ENCODE results near the gene SLC30A1.

Gene SLC30A1

DNA sequence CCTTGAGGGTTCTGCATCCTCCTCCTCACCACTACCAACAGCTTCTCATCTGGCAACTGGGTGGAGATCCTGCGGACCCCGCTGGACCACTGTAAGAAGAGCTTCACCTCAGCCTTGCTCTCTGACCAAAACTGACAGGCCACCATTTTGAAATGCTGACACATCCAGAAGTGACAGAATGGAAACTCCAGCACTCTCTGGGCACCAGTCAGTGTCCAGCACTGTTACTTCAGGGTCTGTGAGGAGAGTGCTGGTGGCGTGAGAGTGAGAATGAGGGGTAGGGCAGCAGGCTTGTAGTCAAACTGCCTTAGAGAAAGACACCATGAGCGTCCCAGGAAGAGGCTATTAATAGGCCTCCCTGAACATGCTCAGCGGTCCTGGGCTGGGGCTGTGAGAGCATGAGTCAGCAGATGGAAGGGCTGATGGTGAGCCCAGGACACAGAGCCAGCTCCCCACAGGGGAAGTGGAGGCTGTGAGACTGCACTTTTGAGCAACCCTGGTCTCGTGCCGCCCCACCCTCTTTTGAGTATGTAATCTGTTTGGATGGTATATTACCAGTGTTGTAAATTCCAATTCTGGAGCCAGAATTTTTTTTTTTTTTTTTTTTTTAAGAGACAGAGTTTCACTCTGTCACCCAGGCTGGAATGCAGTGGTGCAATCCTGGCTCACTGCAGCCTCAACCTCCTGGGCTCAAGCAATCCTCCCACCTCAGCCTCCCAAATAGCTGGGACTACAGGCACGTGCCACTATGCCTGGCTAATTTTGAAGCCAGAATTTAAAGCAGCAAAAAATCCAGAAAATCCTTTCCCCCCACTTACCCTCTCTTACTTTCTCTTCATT, 34.4 kb upstream of the SLC30A1 start:
- DNase-seq (ENCODE audit: low read depth in 2 of 2), result peak; percentile 94 to 98
- no peak overlapping the region for H3K4me3 ChIP-seq (replicated peaks in 1 of 2; ENCODE audit: low read depth in 2 of 2, low read length in 2 of 2)
- TF ChIP-seq, protein P1, sequence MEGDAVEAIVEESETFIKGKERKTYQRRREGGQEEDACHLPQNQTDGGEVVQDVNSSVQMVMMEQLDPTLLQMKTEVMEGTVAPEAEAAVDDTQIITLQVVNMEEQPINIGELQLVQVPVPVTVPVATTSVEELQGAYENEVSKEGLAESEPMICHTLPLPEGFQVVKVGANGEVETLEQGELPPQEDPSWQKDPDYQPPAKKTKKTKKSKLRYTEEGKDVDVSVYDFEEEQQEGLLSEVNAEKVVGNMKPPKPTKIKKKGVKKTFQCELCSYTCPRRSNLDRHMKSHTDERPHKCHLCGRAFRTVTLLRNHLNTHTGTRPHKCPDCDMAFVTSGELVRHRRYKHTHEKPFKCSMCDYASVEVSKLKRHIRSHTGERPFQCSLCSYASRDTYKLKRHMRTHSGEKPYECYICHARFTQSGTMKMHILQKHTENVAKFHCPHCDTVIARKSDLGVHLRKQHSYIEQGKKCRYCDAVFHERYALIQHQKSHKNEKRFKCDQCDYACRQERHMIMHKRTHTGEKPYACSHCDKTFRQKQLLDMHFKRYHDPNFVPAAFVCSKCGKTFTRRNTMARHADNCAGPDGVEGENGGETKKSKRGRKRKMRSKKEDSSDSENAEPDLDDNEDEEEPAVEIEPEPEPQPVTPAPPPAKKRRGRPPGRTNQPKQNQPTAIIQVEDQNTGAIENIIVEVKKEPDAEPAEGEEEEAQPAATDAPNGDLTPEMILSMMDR (IDR thresholded peaks at IDR 0.05; ENCODE audit: low read depth, low read length), result no peak

DNA sequence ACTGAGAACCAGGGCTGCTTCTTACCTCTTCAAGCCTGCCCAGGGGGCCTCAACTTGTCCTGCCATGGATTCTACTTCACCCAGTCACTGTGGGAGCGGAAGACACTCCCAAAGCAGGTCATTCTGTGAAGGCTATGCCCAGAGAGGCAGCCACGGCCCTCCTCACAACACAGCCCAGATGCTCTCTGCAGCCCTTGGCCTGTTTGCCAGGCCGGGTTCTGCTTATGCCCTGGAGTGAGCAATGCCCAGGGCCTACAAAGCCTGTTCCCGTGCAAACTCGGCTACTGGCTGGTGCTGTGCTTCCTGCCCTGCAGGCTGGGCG, 33.8 kb upstream of the SLC30A1 start:
- no peak overlapping the region for H3K4me3 ChIP-seq (replicated peaks in 1 of 2; ENCODE audit: low read depth in 2 of 2, low read length in 2 of 2)
- no peak for DNase-seq (ENCODE audit: low read depth in 2 of 2)
- TF ChIP-seq, protein P1 (IDR thresholded peaks at IDR 0.05; ENCODE audit: low read depth, low read length), result no peak

DNA sequence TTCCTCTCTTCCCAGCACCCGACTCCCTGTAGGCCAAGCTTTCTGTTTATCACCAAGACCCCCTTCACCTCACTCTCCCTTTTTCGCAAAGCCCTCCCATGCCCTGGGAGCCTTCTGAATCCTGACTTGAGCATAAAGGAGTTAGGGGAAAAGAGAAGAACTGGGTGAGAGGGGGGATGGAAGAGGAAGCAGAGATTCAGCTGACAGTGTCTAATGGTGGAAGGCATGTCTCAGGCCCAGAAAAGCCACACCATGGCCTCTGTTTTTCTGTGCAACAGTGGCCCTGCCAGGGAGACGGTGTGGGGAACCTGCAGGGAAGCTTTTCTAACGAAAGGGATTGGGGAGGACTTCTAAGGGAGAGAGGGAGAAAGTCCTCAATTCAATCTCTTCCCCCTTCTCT, 32.9 kb upstream of the SLC30A1 start:
- H3K4me3 ChIP-seq (replicated peaks in 1 of 2; ENCODE audit: low read depth in 2 of 2, low read length in 2 of 2), result no peak overlapping the region
- no peak for DNase-seq (ENCODE audit: low read depth in 2 of 2)
- TF ChIP-seq, protein P1 (IDR thresholded peaks at IDR 0.05; ENCODE audit: low read depth, low read length), result no peak

DNA sequence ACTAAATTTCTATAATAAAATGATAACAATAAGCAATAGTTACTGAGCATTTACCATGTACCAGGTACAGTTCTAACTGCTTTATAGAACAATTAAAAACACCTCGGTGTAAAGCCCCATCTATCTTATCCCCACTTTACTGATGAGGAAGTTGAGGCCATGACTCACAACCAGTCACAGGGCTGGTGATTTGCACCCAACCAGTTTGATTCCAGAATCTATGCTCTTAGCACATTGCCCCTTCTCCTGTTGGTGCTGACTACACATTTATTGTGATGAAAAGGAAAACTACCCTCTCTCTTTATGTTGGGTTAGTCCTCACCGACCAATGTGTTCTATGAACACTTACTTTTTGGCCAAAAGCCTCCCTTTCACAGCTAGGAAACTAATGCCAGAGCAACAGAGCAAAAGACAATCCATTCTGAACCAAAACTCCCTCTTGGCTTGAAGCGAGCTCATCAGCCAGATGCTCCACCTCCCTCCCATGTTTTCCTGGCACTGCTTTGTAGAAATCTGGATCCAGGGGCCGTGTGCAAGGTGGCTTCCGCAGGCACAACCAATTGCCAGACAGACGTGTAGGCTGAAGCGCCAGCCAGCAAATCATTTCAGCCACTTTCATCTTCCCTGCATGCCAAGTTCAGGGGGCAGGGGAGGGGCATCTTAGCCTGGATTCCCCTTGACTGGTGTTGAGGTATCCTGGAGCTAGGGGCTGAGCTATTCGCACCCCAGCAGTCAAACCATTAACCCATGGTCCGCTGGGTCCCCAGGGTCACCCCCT, 32.0 kb upstream of the SLC30A1 start:
- DNase-seq (ENCODE audit: low read depth in 2 of 2), result peak in 1 of 2 donors; percentile 77
- TF ChIP-seq, protein P1 (IDR thresholded peaks at IDR 0.05; ENCODE audit: low read depth, low read length), result no peak
- no peak overlapping the region for H3K4me3 ChIP-seq (replicated peaks in 1 of 2; ENCODE audit: low read depth in 2 of 2, low read length in 2 of 2)

DNA sequence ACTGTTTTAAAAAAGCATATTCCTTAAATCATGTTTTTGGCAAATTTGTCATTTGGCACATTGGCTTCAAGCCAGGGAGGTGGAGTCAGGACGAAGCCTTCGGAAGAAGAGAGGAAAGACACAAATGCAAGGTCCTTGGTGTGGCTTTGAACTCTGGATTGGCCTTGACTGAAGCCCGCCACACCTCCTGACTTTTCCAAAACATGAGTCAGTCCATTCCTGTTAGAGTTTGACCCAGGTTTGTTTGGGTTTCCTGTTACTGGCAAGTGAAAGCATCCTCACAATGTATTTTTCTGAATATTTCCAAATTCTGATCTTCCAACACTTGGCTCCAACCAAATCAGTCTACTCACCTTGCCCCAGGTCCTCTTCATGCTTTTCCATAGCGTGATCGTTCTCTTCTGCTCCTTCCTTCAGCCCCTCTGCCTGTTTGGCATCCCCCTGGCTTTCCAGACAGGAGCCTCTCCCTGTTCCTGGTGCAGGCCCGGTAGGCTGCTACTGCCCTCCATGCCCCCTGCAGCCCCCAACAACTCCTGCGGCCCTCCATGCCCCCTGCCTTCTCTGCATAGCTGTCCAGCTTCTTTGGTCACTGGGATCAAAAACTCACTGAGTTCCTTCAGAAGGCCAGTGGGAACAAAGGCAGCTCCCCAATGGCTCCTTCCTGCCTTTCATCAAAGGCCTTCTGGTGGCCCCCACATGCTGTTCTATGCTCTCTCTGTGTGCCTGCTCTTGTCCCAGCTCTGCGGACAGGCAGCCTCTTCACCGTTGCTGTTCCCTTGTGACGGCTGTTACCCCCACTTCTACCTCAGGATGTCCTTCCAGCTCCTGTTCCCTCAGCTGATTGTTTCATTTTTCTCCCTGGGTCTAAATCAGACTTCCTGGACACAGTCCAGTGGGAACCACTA, 30.4 kb upstream of the SLC30A1 start:
- DNase-seq (ENCODE audit: low read depth in 2 of 2), result peak; percentile 42
- no peak overlapping the region for H3K4me3 ChIP-seq (replicated peaks in 1 of 2; ENCODE audit: low read depth in 2 of 2, low read length in 2 of 2)
- TF ChIP-seq, protein P1 (IDR thresholded peaks at IDR 0.05; ENCODE audit: low read depth, low read length), result no peak

DNA sequence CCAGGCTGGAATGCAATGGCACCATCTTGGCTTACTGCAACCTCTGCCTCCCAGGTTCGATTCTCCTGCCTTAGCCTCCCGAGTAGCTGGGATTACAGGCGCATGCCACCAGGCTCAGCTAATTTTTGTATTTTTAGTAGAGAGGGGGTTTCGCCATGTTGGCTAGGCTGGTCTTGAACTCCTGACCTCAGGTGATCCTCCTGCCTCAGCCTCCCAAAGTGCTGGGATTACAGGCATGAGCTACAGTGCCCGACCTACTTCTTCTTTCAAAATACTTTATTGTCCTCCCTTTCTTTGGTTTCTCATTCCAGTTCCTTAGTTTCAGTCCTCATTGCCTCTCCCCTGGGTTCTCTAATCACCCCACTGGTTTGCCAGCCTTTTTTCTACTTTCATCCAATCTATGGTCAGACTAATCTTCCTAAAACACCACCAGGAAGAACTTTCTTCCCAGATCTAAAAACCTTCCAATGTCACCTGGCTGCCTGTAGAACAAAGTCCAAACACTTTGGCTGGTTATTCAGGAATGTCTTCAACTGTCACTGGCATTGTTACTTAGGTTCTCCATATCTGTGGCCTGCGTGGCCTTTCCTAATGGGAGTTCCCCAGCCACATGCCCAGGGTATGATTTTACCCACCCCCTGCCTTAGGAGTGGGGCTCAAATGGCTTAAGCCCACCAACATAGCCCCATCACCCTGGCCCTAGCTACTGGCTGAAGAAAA, 29.0 kb upstream of the SLC30A1 start:
- no peak overlapping the region for H3K4me3 ChIP-seq (replicated peaks in 1 of 2; ENCODE audit: low read depth in 2 of 2, low read length in 2 of 2)
- TF ChIP-seq, protein P1 (IDR thresholded peaks at IDR 0.05; ENCODE audit: low read depth, low read length), result no peak
- no peak for DNase-seq (ENCODE audit: low read depth in 2 of 2)
